ENCODE measurements around the gene ZNF775. TPM values are rescaled to one million over a fixed set of nuclear protein-coding genes. Genes with fewer than 3 reads are reported as not detected.

Gene ZNF775
- total and polyA plus RNA-seq, 2 of the 13 experiments (the other 11 are each of a cell fraction or from before 2014, with no cell fraction given): 3.1 to 3.2 TPM

DNA sequence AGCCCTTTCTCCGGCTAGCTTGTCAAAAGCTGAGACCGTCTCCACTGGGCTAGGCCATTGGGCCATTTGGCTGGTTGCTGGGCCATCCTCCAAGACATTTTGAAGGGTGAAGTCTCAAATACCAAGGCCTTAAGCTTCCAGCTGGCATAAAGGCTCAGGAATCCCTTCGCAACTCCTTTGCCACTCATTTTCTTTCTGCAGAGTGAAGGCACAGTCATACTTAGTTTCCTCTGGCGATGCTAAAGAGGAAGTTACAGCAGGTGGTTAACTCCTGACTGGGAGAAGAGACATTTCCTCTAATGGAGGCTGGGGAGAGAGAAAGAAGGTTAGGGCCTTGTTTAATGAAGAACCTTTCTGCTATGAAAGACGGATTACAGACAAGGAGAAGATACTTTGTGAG lies 15.3 kb upstream of the ZNF775 start:
- ATAC-seq (no peak), DNase-seq (ENCODE audit: low spot score) (no peak), FAIRE-seq (no peak)
- POLR2A ChIA-PET: interaction anchor here (0.7 kb wide), 1 partner anchor 24 kb away, joined by 3 read pairs; no protein-coding TSS in a partner anchor
- H3K4me2 ChIP-seq (ENCODE audit: low read depth, low read length): no peak overlapping the region
- H3K27me3 ChIP-seq (ENCODE audit: control insufficient read depth in 1 of 2, insufficient read depth in 2 of 2, low read length in 2 of 2): no peaks in the 10 kb centered on the region
- no peak overlapping the region for H3K9ac ChIP-seq (ENCODE audit: insufficient read depth, low read depth, low read length)
- no peaks in the 10 kb centered on the region for H4K20me1 ChIP-seq (ENCODE audit: insufficient read depth, low read length)
- peaks cover 36% of the 10 kb centered on the region for H3K4me1 ChIP-seq (ENCODE audit: insufficient read depth, low read length)
- no peak for TF ChIP-seq ATRX (CRISPR knock-in tag; IDR thresholded peaks at IDR 0.05; ENCODE audit: borderline replicate concordance)
- no peak for TF ChIP-seq ZBTB43 (CRISPR knock-in tag; conservative IDR thresholded peaks at IDR 0.05)
- TF ChIP-seq, protein P1, sequence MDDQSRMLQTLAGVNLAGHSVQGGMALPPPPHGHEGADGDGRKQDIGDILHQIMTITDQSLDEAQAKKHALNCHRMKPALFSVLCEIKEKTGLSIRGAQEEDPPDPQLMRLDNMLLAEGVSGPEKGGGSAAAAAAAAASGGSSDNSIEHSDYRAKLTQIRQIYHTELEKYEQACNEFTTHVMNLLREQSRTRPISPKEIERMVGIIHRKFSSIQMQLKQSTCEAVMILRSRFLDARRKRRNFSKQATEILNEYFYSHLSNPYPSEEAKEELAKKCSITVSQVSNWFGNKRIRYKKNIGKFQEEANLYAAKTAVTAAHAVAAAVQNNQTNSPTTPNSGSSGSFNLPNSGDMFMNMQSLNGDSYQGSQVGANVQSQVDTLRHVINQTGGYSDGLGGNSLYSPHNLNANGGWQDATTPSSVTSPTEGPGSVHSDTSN (CRISPR knock-in tag; IDR thresholded peaks at IDR 0.05; ENCODE audit: borderline replicate concordance): no peak
- no peak for TF ChIP-seq MYPOP (CRISPR knock-in tag; IDR thresholded peaks at IDR 0.05)
- no peak for TF ChIP-seq ZFX (CRISPR knock-in tag; IDR thresholded peaks at IDR 0.05; ENCODE audit: low read depth)
- TF ChIP-seq, protein P2, sequence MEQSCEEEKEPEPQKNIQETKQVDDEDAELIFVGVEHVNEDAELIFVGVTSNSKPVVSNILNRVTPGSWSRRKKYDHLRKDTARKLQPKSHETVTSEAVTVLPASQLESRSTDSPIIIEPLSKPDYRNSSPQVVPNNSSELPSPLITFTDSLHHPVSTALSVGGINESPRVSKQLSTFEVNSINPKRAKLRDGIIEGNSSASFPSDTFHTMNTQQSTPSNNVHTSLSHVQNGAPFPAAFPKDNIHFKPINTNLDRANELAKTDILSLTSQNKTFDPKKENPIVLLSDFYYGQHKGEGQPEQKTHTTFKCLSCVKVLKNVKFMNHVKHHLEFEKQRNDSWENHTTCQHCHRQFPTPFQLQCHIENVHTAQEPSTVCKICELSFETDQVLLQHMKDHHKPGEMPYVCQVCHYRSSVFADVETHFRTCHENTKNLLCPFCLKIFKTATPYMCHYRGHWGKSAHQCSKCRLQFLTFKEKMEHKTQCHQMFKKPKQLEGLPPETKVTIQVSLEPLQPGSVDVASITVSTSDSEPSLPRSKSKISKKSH (CRISPR knock-in tag; IDR thresholded peaks at IDR 0.05; ENCODE audit: borderline replicate concordance): no peak
- no peak overlapping the region for H3K27ac ChIP-seq (ENCODE audit: extremely low read length, insufficient read depth, low read length)
- no peaks in the 10 kb centered on the region for H3K36me3 ChIP-seq (replicated peaks in 1 of 2; ENCODE audit: control insufficient read depth in 1 of 2, insufficient read depth in 2 of 2, low read length in 2 of 2)
- no peak overlapping the region for H2AFZ ChIP-seq (ENCODE audit: low read length)
- peaks cover under 1% of the 10 kb centered on the region for H3K79me2 ChIP-seq (ENCODE audit: insufficient read depth, low read length)
- intact Hi-C loops (cut with micrococcal nuclease; ENCODE audit: unreplicated experiment) (no loop called here), in situ Hi-C loops (cut with HindIII; ENCODE audit: extremely low pct_ligation_motif_present, low pct_unique_long_range_greater_than_20kb) (no loop called here)
- no peak overlapping the region for H3K4me3 ChIP-seq (replicated peaks in 1 of 3; ENCODE audit: insufficient read depth in 1 of 3, low read depth in 2 of 3, low read length in 3 of 3)
- WGBS (ENCODE audit: low lambda C conversion rate): 76% methylated on average over 5 of the region's 5 CpGs
- H3K9me3 ChIP-seq (ENCODE audit: low read length): no peaks in the 10 kb centered on the region
- no TSS peak for BruUV-seq (replicated peaks)
- CTCF ChIA-PET (ENCODE audit: low intra/inter-chr PET ratio, low total read pairs): no interaction called here
